Measurements from ENCODE around the gene DNAL1. TPM values are rescaled to one million over a fixed set of nuclear protein-coding genes. Genes with fewer than 3 reads are reported as not detected.
A peak's percentile ranks its signal among the peaks of the same experiment; 100 is the strongest.

DNAL1 gene
- total RNA-seq, 1 experiment from 2014 or later: 15.2 TPM

DNA sequence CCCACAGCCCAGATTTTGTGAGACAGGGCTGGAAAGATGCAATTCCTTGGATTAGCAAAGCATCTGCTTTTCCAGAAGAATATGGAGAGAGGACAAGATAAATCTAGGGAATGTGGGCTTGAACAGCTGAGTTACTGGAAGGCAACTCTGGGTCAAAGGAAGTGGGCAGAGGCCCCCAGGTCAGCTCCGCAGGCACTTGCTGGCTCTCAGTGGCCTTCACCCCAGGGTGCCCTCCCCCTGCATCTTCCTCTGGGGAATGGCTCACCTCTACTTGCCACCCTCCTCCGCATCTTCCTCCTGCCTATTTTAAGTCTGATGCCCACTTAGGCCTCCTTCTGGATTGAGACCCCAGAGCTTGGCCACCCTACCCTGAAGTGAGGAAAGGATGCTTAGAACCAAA lies 79.9 kb downstream of the DNAL1 start:
- CTCF ChIA-PET: interaction anchor here (1.3 to 2.0 kb wide), 3 partner anchors 20 to 34 kb away, joined by 3 to 8 read pairs (median 4); no protein-coding TSS in a partner anchor
- peak overlapping the region; percentile 91 for H3K27ac Mint-ChIP-seq (ENCODE audit: unreplicated experiment)
- H3K4me1 Mint-ChIP-seq (ENCODE audit: low read depth, unreplicated experiment): peaks cover 57% of the 10 kb centered on the region

DNA sequence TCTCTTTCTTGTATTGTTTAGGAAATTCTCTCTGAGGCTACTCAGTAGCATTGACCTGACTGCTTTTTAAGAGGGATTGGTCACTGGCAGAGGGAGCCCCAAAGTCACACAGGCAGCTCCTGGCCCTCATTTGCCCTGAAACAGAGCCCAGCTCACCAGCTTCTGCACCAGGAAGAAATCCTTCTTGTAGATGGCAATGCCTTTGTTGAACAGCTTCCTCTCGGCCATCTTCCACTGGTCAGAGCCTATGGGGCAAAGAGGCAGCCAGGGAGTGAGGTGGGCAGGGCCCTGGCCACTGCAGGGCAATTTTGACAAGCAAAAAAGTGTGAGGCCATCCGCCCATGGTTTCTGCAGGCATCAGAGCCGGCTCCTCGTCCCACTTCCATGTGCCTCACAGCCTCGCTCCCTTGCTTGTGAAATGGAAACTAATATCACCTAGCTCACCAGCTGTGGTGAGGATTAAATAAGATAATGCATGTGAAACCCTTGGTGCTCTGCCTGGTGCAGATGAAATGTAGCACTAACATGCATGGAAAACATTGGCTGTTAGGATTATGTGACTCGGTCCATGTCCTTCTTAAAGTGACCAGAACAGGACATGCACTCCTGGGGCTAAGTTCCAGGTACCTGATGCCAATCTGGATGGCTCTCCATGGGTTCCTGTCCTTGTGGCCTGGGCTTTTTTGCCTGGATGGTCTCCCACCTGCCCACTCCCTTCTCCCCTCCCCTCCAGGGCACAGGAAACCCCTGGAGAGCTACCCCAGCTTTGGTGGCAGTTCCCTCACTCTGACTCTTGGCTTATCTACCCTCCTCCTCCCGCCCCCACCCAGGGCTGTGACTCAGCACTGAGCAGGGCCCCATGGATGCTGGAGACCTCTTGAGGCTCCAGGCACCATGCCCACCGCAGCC lies 80.6 kb downstream of the DNAL1 start:
- TF ChIP-seq CTCF (IDR thresholded peaks at IDR 0.05; ENCODE audit: unreplicated experiment): no peak
- BruUV-seq (replicated peaks): no TSS peak
- intact Hi-C loops (cut with micrococcal nuclease; ENCODE audit: unreplicated experiment): no loop called here
- Mint-ChIP-seq H3K36me3 (ENCODE audit: insufficient read depth, unreplicated experiment) (peaks cover 70% of the 10 kb centered on the region), H3K4me3 (ENCODE audit: low read depth, unreplicated experiment) (no peak overlapping the region), H3K27ac (ENCODE audit: unreplicated experiment) (peak overlapping the region; percentile 91), H3K4me1 (ENCODE audit: low read depth, unreplicated experiment) (peaks cover 64% of the 10 kb centered on the region), H3K27me3 (ENCODE audit: unreplicated experiment) (no peaks in the 10 kb centered on the region), H3K9me3 (ENCODE audit: low read depth, unreplicated experiment) (no peaks in the 10 kb centered on the region)
- no peak for DNase-seq
- CTCF ChIA-PET: no interaction called here

More for the DNA sequence above, 79.9 kb downstream of the DNAL1 start:
- DNase-seq: no peak
- Mint-ChIP-seq H3K27me3 (ENCODE audit: unreplicated experiment) (no peaks in the 10 kb centered on the region), H3K4me3 (ENCODE audit: low read depth, unreplicated experiment) (peak overlapping the region; percentile 50), H3K36me3 (ENCODE audit: insufficient read depth, unreplicated experiment) (peaks cover 64% of the 10 kb centered on the region), H3K9me3 (ENCODE audit: low read depth, unreplicated experiment) (no peaks in the 10 kb centered on the region)
- intact Hi-C loops (cut with micrococcal nuclease; ENCODE audit: unreplicated experiment): no loop called here
- no peak for TF ChIP-seq CTCF (IDR thresholded peaks at IDR 0.05; ENCODE audit: unreplicated experiment)
- no TSS peak for BruUV-seq (replicated peaks)

DNA sequence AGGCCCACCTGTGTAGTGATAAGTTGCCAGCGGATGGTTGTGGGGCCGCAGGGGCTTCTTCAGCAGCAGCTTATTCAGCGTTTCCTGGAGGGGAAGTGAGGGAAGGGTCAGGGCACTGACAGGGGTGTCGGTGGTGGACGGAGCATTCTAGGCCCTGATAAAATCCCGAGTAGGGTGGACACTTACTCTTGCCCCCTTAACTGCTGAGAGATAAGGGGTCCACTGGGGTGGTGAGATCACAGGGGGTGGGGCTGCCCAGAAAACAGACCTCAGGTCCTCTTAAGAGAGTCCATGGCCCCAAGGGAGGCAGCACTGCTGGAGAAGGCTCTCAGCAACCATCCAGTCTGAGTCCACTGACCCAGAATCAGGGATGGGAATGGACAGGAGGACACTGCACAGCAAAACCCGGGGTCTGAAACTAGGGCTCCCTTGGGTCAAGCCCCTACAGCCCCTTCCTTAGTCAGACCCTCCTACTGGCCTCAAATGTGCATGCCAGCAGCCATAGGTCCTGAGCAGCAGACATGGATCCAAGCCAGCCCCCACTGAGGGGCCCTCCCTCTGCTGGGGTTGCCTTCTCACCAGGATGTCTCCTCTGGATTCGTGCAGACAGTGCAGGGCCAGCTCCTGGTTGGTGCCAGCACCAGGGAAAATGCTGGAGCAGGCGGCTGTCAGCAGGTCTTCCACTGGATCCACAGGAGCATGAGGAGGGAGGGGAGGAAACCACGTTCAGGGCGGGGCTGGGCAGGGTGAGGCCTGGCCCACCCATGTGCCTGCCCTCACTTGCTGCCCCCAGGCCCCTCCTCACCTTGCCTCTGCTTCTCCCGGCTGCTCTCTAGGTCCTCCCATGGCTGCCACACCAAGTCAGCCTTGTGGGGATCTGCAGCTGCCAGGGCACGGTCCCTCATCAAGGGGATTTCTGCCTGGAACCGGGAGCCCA lies 81.5 kb downstream of the DNAL1 start:
- peaks cover 67% of the 10 kb centered on the region for H3K36me3 Mint-ChIP-seq (ENCODE audit: insufficient read depth, unreplicated experiment)
- DNase-seq: no peak
- H3K27me3 Mint-ChIP-seq (ENCODE audit: unreplicated experiment): no peaks in the 10 kb centered on the region
- peak overlapping the region; percentile 40 for H3K27ac Mint-ChIP-seq (ENCODE audit: unreplicated experiment)
- CTCF ChIA-PET: no interaction called here
- no peak for TF ChIP-seq CTCF (IDR thresholded peaks at IDR 0.05; ENCODE audit: unreplicated experiment)
- intact Hi-C loops (cut with micrococcal nuclease; ENCODE audit: unreplicated experiment): no loop called here
- H3K4me3 Mint-ChIP-seq (ENCODE audit: low read depth, unreplicated experiment): no peak overlapping the region
- BruUV-seq (replicated peaks): no TSS peak
- H3K9me3 Mint-ChIP-seq (ENCODE audit: low read depth, unreplicated experiment): no peaks in the 10 kb centered on the region
- H3K4me1 Mint-ChIP-seq (ENCODE audit: low read depth, unreplicated experiment): peaks cover 64% of the 10 kb centered on the region

- Mint-ChIP-seq H3K27ac (ENCODE audit: unreplicated experiment) (no peak overlapping the region), H3K4me1 (ENCODE audit: low read depth, unreplicated experiment) (peaks cover 64% of the 10 kb centered on the region), H3K9me3 (ENCODE audit: low read depth, unreplicated experiment) (no peaks in the 10 kb centered on the region), H3K27me3 (ENCODE audit: unreplicated experiment) (no peaks in the 10 kb centered on the region), H3K36me3 (ENCODE audit: insufficient read depth, unreplicated experiment) (peaks cover 66% of the 10 kb centered on the region), H3K4me3 (ENCODE audit: low read depth, unreplicated experiment) (no peak overlapping the region)
- intact Hi-C loops (cut with micrococcal nuclease; ENCODE audit: unreplicated experiment): no loop called here
- no TSS peak for BruUV-seq (replicated peaks)
- no peak for TF ChIP-seq CTCF (IDR thresholded peaks at IDR 0.05; ENCODE audit: unreplicated experiment)
- no peak for DNase-seq
- CTCF ChIA-PET: no interaction called here
Observed at GRCh38 chr14:73727166-73727565, 82.4 kb downstream of the DNAL1 start.

Data from Calu3 (cell line).